ENCODE results near the gene RNU6-9. TPM values are rescaled to one million over a fixed set of nuclear protein-coding genes. Genes with fewer than 3 reads are reported as not detected.

Gene RNU6-9
- total and polyA plus RNA-seq, 2 donors (not counting 1 experiment from before 2014, with no cell fraction given), result not detected

- Histone ChIP-seq H3K4me3 (ENCODE audit: control extremely low read depth in 1 of 5, extremely low read depth in 1 of 5, insufficient read depth in 1 of 5, low read depth in 2 of 5, low read length in 4 of 5) (no peak overlapping the region), H2AFZ (ENCODE audit: insufficient read depth, low read depth, low read length, poor library complexity, severe bottlenecking) (peak overlapping the region; percentile 51), H3K9me3 (ENCODE audit: control extremely low read depth in 1 of 3, control insufficient read depth in 2 of 3, insufficient read depth in 1 of 3, low read length in 2 of 3) (peaks cover 0 to 1% (median 0%) of the 10 kb centered on the region in 3 donors), H3K9ac (ENCODE audit: low read length) (no peak overlapping the region), H4K20me1 (ENCODE audit: control insufficient read depth, insufficient read depth, low read length, poor library complexity, severe bottlenecking) (peaks cover 25% of the 10 kb centered on the region), H3K4me1 (ENCODE audit: control insufficient read depth in 2 of 2, insufficient read depth in 2 of 2, low read length in 2 of 2) (peaks cover 24 to 48% of the 10 kb centered on the region in 2 donors), H3K79me2 (ENCODE audit: control insufficient read depth, insufficient read depth, low read length) (peaks cover 28% of the 10 kb centered on the region), H3K27me3 (replicated peaks in 1 of 4; ENCODE audit: control extremely low read depth in 1 of 4, control insufficient read depth in 3 of 4, insufficient read depth in 4 of 4, low read length in 3 of 4) (no peaks in the 10 kb centered on the region), H3K4me2 (replicated peaks; ENCODE audit: low read depth, low read length, poor library complexity, severe bottlenecking) (peak overlapping the region; percentile 77), H3K27ac (ENCODE audit: low read length in 2 of 2) (peak overlapping the region in 1 of 2 donors; percentile 56), H3K36me3 (replicated peaks in 1 of 2; ENCODE audit: control extremely low read depth in 1 of 2, control insufficient read depth in 1 of 2, extremely low read depth in 1 of 2, insufficient read depth in 2 of 2, low read length in 1 of 2) (no peaks in the 10 kb centered on the region)
- ChIA-PET POLR2A (interaction anchor here (0.6 to 1.1 kb wide), 4 partner anchors 15 to 85 kb away, joined by 3 to 11 read pairs (median 6); no protein-coding TSS in a partner anchor), CTCF (interaction anchor here (0.6 to 1.3 kb wide), 5 partner anchors 41 to 232 kb away, joined by 3 to 5 read pairs (median 3); no protein-coding TSS in a partner anchor)
- H3K4me1 Mint-ChIP-seq, result peaks cover 28% of the 10 kb centered on the region
- H3K4me3 Mint-ChIP-seq, result no peak overlapping the region
- H3K27me3 Mint-ChIP-seq, result no peaks in the 10 kb centered on the region
- ATAC-seq (ENCODE audit: low read depth), result no peak
- DNase-seq, result no peak
- intact Hi-C loops (cut with micrococcal nuclease), result no loop called here
- H3K27ac Mint-ChIP-seq, result peak overlapping the region; percentile 59
- no peaks in the 10 kb centered on the region for H3K9me3 Mint-ChIP-seq (ENCODE audit: insufficient read depth)
- 78% methylated on average over 24 of the region's 32 CpGs for WGBS (ENCODE audit: insufficient coverage)
- no peak for TF ChIP-seq EZH2 (IDR thresholded peaks at IDR 0.05; ENCODE audit: borderline replicate concordance, insufficient read depth, low read depth, low read length, poor library complexity, severe bottlenecking)
- TF ChIP-seq, protein P1, sequence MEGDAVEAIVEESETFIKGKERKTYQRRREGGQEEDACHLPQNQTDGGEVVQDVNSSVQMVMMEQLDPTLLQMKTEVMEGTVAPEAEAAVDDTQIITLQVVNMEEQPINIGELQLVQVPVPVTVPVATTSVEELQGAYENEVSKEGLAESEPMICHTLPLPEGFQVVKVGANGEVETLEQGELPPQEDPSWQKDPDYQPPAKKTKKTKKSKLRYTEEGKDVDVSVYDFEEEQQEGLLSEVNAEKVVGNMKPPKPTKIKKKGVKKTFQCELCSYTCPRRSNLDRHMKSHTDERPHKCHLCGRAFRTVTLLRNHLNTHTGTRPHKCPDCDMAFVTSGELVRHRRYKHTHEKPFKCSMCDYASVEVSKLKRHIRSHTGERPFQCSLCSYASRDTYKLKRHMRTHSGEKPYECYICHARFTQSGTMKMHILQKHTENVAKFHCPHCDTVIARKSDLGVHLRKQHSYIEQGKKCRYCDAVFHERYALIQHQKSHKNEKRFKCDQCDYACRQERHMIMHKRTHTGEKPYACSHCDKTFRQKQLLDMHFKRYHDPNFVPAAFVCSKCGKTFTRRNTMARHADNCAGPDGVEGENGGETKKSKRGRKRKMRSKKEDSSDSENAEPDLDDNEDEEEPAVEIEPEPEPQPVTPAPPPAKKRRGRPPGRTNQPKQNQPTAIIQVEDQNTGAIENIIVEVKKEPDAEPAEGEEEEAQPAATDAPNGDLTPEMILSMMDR (IDR thresholded peaks at IDR 0.05), result no peak
Measured at GRCh38 chr19:931860-932647, 38.8 kb downstream of the RNU6-9 start.

Measured in B cell (primary cell).